Kidney (tissue), 14 donors: ENCODE data around the gene P2RX1. TPM values are rescaled to one million over a fixed set of nuclear protein-coding genes. Genes with fewer than 3 reads are reported as not detected.

ENCODE experiments used
- DNase-seq, 5 donors: peaks; one replicate each; pipeline ENCODE4 v3.0.0-alpha.2; 2013 to 2020
- FAIRE-seq: peaks from 2 replicates; lab custom pipeline; 2012; peaks lifted over from hg19 to GRCh38; lab: Jason Lieb, UNC
- H3K27ac ChIP-seq, 2 donors: one replicate each; pipeline ENCODE4 v1.7.0; 2013; ENCODE audit warnings: low read depth in 2 of 2, low read length in 2 of 2, inconsistent platforms in 1 of 2
- H3K27me3 ChIP-seq: one replicate; pipeline ENCODE4 v1.7.1; 2013; ENCODE audit warnings: low read length, inconsistent platforms; ENCODE audit not compliant: control insufficient read depth, insufficient read depth
- H3K36me3 ChIP-seq, 3 donors: one replicate each; pipeline versions ENCODE4 v1.7.0 to v1.7.1; 2013; ENCODE audit warnings: low read length in 3 of 3, control low read depth in 1 of 3, inconsistent platforms in 1 of 3; ENCODE audit not compliant: insufficient read depth in 3 of 3, control insufficient read depth in 2 of 3
- H3K4me1 ChIP-seq, 3 donors: one replicate each; pipeline versions ENCODE4 v1.7.0 to v1.7.1; 2013; ENCODE audit warnings: low read length in 3 of 3, inconsistent platforms in 1 of 3, low read depth in 1 of 3; ENCODE audit not compliant: control insufficient read depth in 2 of 3, insufficient read depth in 2 of 3
- H3K4me3 ChIP-seq, 3 donors: one replicate each; pipeline versions ENCODE4 v1.7.0 to v1.8.1; 2013; ENCODE audit warnings: low read length in 3 of 3, control low read depth in 1 of 3, inconsistent platforms in 1 of 3
- H3K9ac ChIP-seq, 3 donors: one replicate each; pipeline versions ENCODE4 v1.7.0 to v1.7.1; 2013; ENCODE audit warnings: low read length in 3 of 3, control low read depth in 1 of 3, inconsistent platforms in 1 of 3
- H3K9me3 ChIP-seq, 3 donors: one replicate each; pipeline versions ENCODE4 v1.7.0 to v1.7.1; 2013; ENCODE audit warnings: low read length in 3 of 3, control low read depth in 1 of 3, inconsistent platforms in 1 of 3; ENCODE audit not compliant: control insufficient read depth in 2 of 3, insufficient read depth in 1 of 3
- intact Hi-C: fragments of 100-400 bp; cut with DNase I; formaldehyde crosslinking; loops from one replicate; pipeline ENCODE4 v1.11.1; 2022
- polyA plus RNA-seq: library from polyadenylated mRNA; stranded (reverse); fragments of 350-450 nt; fragmentation: Illumina TruSeq; extraction: RNeasy Lipid Tissue Mini Kit (QIAGEN cat#74804); gene quantifications from one replicate; pipeline ENCODE4 v1.2.3, GENCODE V29; 2014; ENCODE audit warnings: low read depth, low replicate concordance; ENCODE audit not compliant: insufficient read depth
- total RNA-seq: library from RNA; stranded (reverse); fragmentation: NEBNext Ultra II Directional; extraction: Animal tissue kit (Norgen Biotek cat#: 25700); gene quantifications from one replicate; pipeline ENCODE4 v1.2.1, GENCODE V29; 2021
- TF ChIP-seq, protein P1 (sequence below): IDR thresholded peaks from 3 replicates; pipeline ENCODE4 v1.5.1; 2012; ENCODE audit warnings: mild to moderate bottlenecking, moderate library complexity, borderline replicate concordance; ENCODE audit not compliant: insufficient read depth; ENCODE audit errors: extremely low read depth
- donor health status: control.
- donor health status: control.
- donor health status: control.
- donor health status: control.
- donor health status: control.
- donor health status: DM: yes; HTN: yes; CAD: no.
- donor health status: Normal renal cell carcinoma (clear cell type).

P2RX1 gene
- total and polyA plus RNA-seq, 2 donors from 2014 or later, result 3.1 to 11.2 TPM

DNA sequence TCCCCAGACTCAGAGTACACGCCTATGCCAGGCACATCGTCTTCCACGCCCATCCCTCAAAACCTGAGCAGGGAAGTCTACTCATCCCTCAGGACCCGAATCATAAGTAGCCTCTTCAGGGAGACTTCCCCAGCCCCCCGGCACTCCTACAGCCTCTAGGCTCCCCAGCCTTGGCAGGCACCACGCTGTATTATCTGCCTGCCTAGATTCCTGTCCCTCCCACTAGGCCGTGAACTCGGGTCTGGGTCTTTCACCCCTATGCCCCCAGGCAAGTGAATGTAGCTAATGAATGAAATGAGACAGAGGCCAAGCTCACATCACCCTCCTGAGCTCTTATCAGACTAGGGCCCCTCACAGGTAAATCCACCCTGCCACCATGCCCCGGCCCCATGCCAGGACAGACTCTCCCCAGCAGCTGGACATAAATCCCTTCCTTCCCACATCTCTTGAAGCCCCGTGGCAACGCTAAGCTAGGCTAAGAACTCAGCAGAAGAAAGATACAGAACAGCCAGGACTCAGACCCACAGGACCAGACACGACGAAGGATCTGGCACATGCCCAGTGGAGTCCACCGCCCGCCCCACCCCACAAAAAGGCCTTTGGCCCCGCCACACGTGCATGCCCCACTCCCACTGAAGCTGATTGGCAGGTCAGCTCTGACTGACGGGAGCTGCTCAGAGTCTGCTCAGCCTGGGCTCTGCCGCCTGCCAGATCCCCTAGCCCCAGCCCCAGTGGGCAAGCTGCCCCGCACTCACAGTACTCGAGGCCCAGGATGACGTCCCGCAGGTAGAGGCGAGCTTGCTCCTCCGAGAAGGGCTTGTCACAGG lies 36.5 kb downstream of the P2RX1 start:
- intact Hi-C loops, result no loop called here
- Histone ChIP-seq H3K9me3 (no peaks in the 10 kb centered on the region), H3K4me3 (no peak overlapping the region), H3K36me3 (no peaks in the 10 kb centered on the region), H3K27me3 (no peaks in the 10 kb centered on the region), H3K27ac (no peak overlapping the region), H3K4me1 (no peaks in the 10 kb centered on the region), H3K9ac (no peak overlapping the region)
- DNase-seq (no peak), FAIRE-seq (no peak)
- TF ChIP-seq, protein P1, sequence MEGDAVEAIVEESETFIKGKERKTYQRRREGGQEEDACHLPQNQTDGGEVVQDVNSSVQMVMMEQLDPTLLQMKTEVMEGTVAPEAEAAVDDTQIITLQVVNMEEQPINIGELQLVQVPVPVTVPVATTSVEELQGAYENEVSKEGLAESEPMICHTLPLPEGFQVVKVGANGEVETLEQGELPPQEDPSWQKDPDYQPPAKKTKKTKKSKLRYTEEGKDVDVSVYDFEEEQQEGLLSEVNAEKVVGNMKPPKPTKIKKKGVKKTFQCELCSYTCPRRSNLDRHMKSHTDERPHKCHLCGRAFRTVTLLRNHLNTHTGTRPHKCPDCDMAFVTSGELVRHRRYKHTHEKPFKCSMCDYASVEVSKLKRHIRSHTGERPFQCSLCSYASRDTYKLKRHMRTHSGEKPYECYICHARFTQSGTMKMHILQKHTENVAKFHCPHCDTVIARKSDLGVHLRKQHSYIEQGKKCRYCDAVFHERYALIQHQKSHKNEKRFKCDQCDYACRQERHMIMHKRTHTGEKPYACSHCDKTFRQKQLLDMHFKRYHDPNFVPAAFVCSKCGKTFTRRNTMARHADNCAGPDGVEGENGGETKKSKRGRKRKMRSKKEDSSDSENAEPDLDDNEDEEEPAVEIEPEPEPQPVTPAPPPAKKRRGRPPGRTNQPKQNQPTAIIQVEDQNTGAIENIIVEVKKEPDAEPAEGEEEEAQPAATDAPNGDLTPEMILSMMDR, result no peak

DNA sequence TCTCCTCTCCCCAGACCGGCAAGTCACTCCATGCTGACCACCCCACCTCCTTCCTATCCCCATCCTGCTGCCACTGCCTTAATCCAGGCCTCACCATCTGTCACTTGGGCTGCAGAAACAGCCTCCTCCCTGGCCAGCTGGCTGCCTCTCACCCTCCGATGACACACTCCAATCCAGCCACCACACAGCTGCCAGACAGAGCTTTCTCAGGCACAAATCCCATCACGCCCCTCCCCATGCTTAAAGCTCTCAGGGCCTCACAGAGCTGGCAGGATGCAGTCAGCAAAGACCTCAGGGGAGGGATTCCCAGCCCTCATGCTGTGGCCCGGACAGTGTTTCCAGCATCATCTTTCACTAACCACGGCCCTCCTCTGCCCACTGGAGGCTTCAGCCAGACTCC lies 37.1 kb downstream of the P2RX1 start:
- Histone ChIP-seq H3K27ac (no peak overlapping the region), H3K9me3 (no peaks in the 10 kb centered on the region), H3K36me3 (no peaks in the 10 kb centered on the region), H3K9ac (no peak overlapping the region), H3K4me3 (no peak overlapping the region), H3K4me1 (no peaks in the 10 kb centered on the region), H3K27me3 (no peaks in the 10 kb centered on the region)
- DNase-seq (peak in 1 of 5 donors; percentile 50), FAIRE-seq (no peak)
- intact Hi-C loops, result no loop called here
- TF ChIP-seq, protein P1, result no peak

DNA sequence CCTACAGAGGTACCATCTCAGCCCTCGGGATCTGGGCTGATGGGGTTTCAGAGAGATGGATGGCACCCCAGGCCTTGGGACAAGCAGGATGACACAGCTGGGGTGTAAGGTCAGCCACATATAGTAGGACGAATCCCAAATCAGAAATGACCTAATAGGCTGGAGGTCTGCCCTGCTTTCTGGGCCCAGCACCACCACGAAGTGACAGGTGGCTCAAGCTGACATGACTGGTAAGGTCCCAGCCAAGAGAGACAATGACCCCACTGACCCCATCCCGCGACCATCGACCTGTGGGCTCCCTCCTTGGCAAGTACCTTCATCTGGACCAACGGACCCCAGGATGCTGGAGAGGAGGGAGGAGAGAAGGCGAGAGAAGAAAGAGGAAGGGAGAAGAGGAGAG lies 39.0 kb downstream of the P2RX1 start:
- Histone ChIP-seq H3K4me1 (no peaks in the 10 kb centered on the region), H3K9me3 (no peaks in the 10 kb centered on the region), H3K4me3 (no peak overlapping the region), H3K27ac (no peak overlapping the region), H3K9ac (no peak overlapping the region), H3K27me3 (no peaks in the 10 kb centered on the region), H3K36me3 (no peaks in the 10 kb centered on the region)
- FAIRE-seq (no peak), DNase-seq (no peak)
- intact Hi-C loops, result no loop called here
- TF ChIP-seq, protein P1, result no peak

DNA sequence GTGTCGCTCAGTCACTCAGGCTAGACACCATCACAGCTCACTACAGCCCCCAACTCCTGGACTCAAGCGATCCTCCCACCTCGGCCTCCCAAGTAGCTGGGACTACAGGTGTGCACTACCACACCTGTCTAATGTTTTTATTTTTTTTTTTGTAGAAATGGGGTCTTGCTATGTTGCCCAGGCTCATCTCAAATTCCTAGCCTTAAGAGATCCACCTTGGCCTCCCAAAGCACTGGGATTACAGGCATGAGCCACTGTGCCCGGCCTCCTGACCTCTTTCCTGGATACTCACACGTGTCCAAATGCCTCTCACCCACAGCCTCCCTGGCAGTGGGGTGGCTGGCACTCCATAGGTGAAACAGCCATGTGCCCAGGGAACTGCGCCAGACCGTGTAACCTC lies 40.9 kb downstream of the P2RX1 start:
- TF ChIP-seq, protein P1, result no peak
- H3K27ac ChIP-seq, result no peak overlapping the region
- no peak for FAIRE-seq
- no peak for DNase-seq
- intact Hi-C loops, result no loop called here
- H3K9me3 ChIP-seq, result no peaks in the 10 kb centered on the region
- H3K36me3 ChIP-seq, result no peaks in the 10 kb centered on the region
- no peak overlapping the region for H3K9ac ChIP-seq
- H3K4me3 ChIP-seq, result no peak overlapping the region
- no peaks in the 10 kb centered on the region for H3K4me1 ChIP-seq
- no peaks in the 10 kb centered on the region for H3K27me3 ChIP-seq
